Measurements from ENCODE around the gene TMEM132A.

Gene TMEM132A

DNA sequence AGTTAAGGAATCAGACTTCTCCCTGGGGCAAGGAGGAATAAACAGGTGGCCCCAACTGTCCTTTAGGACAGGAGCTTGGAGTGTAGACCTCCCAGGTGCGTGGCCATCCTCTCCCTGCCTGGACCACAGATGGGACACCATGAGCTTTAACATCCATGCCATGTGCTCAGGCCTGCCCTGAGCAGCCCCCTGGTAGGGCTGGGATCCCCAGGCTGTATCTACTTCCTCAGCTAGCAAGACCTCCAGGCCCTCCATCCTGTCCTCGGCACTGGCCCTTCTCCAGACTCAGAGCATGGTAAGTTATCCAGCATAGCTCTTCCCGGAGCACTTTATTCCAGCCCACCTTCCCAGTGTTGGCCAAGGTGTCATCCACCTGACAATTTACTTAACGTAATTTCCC is 53.0 kb downstream of the TMEM132A start:
- H3K27ac ChIP-seq = peak overlapping the region; percentile 48
- TF ChIP-seq, protein P1, sequence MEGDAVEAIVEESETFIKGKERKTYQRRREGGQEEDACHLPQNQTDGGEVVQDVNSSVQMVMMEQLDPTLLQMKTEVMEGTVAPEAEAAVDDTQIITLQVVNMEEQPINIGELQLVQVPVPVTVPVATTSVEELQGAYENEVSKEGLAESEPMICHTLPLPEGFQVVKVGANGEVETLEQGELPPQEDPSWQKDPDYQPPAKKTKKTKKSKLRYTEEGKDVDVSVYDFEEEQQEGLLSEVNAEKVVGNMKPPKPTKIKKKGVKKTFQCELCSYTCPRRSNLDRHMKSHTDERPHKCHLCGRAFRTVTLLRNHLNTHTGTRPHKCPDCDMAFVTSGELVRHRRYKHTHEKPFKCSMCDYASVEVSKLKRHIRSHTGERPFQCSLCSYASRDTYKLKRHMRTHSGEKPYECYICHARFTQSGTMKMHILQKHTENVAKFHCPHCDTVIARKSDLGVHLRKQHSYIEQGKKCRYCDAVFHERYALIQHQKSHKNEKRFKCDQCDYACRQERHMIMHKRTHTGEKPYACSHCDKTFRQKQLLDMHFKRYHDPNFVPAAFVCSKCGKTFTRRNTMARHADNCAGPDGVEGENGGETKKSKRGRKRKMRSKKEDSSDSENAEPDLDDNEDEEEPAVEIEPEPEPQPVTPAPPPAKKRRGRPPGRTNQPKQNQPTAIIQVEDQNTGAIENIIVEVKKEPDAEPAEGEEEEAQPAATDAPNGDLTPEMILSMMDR (conservative IDR thresholded peaks at IDR 0.05) = no peak

DNA sequence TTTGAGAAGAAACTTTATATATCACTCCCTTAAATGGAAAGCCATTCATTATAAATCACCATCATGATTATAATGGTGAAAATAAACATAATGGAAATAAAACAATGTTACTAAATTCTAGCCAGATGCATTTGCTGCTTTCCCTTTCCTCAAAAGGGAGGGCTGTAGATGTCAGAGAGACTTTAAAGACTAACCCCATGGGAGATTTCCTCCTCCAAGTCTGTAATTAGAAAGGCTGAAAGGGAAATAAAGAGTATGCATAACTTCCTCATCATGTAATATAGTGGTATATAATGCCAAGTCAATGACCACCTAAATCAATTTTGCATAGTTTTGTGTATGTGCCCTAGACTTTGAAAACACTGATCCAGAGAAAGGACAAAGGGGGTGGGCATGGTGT is 53.6 kb downstream of the TMEM132A start:
- TF ChIP-seq, protein P1 (conservative IDR thresholded peaks at IDR 0.05) = no peak
- H3K27ac ChIP-seq = no peak overlapping the region; the same call in 1 of the 2 replicates

DNA sequence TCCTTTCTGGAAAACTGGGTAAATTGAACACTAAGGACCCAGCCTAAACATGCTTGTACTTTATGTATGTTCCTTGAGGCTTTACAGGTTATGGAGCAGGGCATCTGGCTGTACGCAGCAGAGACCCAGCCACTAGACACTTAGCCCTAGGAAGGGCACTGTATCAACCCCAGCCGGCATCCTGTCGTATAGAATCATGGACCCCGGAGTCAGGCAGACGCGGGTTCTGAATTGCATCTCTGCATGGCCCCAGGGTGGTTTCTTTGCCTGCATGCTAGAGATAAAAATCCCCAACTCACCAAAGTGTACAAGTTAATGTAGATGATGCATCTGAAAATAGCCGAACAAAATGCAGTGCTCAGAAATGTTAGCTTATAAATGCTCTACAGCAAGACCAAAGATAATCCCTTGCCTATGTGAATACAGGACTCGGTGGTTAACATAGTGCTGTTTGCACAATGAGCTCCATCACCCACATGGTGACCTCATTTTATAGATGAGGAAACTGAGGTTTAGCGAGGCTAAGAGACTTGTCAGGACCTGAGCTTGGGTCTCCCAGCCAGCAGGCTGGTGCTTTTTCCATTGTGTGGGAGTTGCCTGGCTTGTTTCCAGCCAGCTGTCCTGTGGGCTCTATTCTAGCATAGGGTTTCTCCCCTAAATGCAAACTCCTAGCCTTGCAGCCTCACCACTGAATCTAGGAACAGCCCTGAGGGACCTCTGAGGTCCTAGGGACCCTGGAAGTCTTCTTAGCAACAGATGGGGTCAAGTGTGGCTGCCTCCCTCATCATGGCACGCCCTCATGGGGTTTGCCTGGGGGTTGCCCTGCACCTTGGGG is 54.5 kb downstream of the TMEM132A start:
- no peak overlapping the region for H3K27ac ChIP-seq
- TF ChIP-seq, protein P1 (conservative IDR thresholded peaks at IDR 0.05) = no peak

DNA sequence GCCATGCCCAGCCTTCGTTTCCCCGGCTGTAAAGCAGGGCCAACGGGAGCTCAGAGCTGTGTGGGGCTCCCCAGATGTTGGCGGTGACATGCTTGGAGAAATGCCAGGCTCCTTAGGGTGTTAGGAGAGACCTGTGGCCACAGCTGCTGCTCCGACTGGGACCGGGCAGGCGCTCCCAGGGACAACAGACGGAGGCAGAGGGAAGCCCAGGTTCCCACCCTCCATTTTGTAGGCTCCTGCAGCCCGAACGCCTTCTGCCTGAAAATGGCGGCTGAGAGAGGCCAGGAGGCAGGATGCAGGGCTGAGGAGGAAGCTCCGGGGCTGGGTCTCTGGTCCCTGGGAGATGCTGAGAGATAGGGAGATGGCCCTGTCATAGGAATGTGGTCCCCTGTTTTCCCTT is 57.3 kb downstream of the TMEM132A start:
- TF ChIP-seq, protein P1 (conservative IDR thresholded peaks at IDR 0.05) = no peak
- no peak overlapping the region for H3K27ac ChIP-seq

DNA sequence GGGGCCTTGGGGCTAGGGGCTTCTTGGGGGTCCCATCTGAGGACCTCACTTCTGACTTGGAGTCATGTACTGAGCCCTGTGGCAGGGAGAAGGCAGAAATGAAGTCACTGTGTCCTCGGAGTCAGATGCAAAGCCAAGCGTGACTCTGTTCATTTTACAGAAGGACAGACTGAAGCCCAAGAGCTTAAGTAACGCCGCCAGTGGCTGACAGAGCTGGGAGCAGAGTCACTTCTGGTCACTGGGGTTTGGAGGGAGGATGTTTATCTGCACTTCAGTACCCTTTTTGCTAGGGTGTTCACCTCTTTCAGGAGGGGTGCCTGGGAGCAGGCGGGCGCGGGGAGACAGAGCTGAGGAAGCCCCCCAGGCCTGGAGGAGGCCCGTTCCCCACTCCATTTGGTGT is 57.9 kb downstream of the TMEM132A start:
- TF ChIP-seq, protein P1 (conservative IDR thresholded peaks at IDR 0.05) = no peak
- H3K27ac ChIP-seq = no peak overlapping the region

DNA sequence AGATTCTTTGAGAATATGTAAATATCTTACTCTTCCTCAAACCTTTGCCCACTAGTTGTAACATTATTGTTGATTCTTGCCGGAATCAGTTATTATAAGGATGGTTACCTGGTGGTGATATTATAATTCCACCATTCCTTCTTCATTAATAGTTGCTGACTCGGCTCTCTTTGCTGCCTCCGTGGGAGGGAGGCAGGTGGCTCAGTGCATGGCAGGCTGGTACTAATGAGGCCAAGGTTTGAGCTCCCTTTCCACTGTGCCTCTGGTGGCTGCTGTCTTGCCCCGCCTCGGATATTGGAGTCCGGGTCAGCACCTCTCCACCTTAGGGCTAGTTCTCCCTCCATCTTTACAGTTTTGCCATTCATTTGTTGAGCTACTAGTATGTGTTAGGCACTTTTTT is 59.9 kb downstream of the TMEM132A start:
- H3K27ac ChIP-seq = no peak overlapping the region
- TF ChIP-seq, protein P1 (conservative IDR thresholded peaks at IDR 0.05) = no peak

DNA sequence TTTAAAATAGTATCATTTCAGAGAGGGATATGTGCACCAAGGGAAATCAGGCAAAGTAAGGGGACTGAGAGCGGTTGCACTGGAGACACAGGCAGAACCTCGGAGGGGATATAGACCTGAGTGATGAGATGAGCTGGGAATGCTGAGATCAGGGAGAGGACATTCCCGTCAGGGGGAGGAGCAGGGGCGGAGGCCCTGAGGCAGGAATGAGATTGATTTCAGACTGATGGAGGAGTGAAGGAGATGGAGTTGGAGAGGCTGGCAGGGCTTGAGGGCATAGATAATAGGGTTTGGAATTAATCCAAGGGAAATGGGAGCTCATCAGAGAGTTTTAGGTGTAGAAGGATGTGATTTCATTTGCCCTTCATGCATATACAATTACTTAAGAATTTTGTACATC is 60.4 kb downstream of the TMEM132A start:
- TF ChIP-seq, protein P1 (conservative IDR thresholded peaks at IDR 0.05) = no peak
- no peak overlapping the region for H3K27ac ChIP-seq

Measured in VCaP (cell line).